ENCODE data around the gene APCDD1.
"Not testable (repeated sequence)": the region's sequence is repeated elsewhere in the genome, so short reads cannot be mapped to it uniquely, and the experiment has no call there.

Gene APCDD1

DNA sequence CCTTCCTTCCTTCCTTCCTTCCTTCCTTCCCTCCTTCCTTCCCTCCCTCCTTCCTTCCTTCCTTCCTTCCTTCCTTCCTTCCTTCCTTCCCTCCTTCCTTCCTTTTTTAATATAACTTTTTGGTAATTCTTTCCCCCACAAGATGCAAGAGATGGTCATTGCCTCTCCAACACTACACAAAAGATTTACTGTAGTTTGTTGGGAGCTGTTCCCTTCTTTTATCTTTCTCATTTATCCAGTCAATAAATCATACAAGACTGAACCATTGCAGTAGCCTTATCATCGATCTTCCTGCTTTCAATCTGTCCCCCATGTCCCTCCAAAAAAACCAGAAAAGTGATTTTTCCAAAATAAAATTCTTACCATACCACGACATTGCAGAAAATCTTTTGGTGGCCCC lies 8.2 kb downstream of the APCDD1 start:
- DNase-seq (ENCODE audit: low read depth in 2 of 2): no peak

- no peak for DNase-seq (ENCODE audit: low read depth in 2 of 2)
Measured at GRCh38 chr18:10463096-10463495, 8.7 kb downstream of the APCDD1 start.

DNA sequence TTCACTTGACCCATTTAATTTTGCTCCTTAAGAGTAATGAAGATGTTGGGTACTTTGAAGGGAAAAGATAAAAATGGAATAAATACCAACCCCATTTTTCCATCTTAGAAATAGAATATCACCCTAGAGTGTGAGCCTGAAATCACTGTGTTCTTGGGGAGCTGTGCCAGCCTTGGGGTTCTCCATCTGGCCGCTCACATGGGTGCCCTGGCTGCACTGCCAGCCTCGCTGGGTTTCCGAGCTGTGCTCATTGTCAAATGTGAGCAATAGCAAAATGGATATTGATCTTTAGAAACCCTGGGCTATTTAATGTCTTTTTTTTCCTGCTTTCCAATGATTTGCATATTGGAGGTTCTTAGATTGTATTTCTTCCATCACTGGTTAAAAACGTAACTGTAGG lies 9.3 kb downstream of the APCDD1 start:
- DNase-seq (ENCODE audit: low read depth in 2 of 2): no peak

- DNase-seq (ENCODE audit: low read depth in 2 of 2): not testable (repeated sequence)
Measured at GRCh38 chr18:10464161-10464648, 9.8 kb downstream of the APCDD1 start.

DNA sequence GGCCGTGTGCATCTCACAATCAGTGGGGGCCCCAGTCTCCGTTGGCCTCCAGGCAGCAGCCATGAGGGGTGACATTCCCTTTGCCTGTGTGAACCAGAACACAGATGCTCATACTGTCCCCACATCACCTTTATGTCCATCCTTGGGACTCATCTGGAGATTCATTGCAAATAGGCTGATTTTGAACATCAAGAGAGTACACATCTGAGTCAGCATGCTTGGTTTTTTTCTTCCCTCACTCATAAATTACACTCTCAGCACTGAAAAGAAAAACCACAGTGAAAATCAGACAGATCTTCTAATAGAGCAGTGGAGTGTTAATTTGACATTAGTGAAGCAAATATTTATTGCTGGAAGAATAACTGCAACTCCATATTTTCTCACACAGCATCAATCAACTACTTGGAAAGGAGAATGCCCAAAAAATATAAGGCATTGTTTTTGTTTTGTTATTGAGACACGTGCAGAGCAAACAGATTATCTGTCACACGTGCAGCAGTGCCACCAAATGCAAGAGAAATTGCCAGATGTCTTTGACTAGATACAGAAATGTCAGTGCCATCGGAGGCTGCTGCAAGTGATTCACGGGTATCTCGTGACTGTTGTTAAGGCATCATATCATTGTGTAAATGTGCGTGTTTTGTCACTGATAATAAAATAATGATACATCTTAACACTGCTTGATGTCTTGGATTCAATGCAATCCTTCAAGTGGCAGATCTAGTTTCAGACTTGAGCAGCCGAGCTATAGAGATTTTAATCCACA lies 10.9 kb downstream of the APCDD1 start:
- no peak for DNase-seq (ENCODE audit: low read depth in 2 of 2)

DNA sequence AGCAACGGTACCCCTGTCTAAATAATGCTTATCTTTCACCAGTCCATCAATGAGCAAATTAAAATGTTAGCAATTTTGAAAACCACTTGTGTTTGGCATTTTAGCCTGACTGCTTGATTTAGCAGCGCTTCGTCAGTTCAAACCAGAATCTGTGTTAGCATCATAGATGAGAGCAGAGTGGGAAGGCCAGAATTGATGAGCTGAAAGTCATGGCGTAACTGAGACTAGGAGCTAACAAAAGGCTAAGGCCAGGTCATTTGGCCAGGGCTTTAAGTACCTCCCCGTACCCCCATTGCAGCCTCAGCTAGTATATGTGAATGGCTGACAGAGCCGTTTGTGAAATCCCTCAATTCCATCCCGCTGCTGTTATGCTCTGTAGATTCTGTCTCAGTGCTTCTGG lies 16.0 kb downstream of the APCDD1 start:
- no peak for DNase-seq (ENCODE audit: low read depth in 2 of 2)

GRCh38 chr18:10471574-10471973 lies 17.1 kb downstream of the APCDD1 start:
- DNase-seq (ENCODE audit: low read depth in 2 of 2): no peak

GRCh38 chr18:10473132-10473531 lies 18.7 kb downstream of the APCDD1 start:
- no peak for DNase-seq (ENCODE audit: low read depth in 2 of 2)

DNA sequence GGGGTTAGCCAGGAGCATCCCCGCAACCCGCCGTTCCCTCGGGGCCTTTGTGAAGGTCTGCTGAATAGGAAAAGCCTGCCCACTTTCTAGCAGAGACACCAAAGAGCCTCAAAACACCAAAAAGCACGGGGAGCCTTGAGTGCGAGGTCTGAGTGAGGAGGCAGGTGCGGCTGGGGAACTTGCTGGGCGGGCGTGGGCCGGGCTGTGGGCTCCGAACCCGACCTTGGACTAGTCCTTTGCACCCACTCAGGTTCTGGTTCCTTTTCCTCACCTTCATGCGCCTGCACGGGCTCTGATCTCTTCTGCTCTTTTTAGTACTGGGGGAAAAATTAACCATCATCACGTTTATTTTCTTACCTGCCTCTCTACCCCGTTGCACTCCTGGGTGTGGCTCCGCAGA lies 19.9 kb downstream of the APCDD1 start:
- DNase-seq (ENCODE audit: low read depth in 2 of 2): no peak

GRCh38 chr18:10475276-10475653 lies 20.8 kb downstream of the APCDD1 start:
- DNase-seq (ENCODE audit: low read depth in 2 of 2): no peak

DNA sequence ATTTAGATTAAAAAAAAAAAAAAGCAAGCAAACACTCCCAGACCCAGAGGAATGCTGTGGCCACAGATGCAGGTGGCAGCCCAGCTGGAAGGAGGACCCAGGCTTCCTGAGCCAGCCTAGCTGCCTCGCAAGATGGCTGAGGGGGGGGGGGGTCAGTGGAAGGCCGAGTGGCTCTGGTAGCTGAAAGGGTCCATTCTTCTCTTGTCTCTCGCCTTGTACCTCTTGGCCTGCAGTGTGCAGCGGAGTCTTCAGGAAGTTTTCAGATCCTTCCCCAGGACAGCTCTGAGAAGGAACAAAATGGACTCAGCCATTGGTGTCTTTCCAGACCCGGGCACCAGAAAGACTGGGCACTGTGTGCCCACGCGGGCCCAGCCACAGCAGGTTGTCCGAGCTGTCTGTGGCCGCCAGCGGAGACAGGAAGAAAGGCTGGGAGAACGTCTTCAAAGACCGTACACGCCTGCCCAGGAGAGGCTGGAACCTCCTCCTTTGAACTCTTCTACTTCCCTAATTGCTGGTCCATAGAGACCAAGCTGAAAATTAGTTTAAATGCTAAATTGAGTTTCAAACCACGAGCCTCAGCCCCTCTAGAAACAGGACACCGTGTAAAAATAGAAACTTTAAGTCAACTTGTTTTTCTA lies 21.3 kb downstream of the APCDD1 start:
- no peak for DNase-seq (ENCODE audit: low read depth in 2 of 2)

DNA sequence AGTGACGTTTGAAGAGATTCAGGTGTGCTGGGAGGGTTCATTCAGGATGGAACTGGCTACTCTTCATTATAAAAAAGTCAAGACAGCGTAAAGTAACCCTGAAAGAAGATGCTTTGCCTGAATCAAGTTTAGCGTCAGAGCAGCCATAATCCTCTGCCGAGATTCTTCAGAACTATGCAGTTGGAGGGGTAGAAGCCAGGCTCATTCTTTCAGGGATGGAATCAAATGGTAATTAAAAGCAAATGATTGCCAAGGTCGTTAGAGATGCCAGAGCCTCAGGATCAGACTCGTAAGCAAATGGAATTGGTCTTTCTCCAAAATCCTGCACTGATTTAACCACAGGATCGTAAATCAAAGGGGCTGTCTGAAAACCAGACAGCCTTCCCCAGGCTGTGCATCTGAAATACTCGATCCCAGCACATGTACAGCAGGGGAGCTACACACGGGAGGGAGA lies 21.9 kb downstream of the APCDD1 start:
- no peak for DNase-seq (ENCODE audit: low read depth in 2 of 2)

GRCh38 chr18:10477121-10477862 lies 22.9 kb downstream of the APCDD1 start:
- DNase-seq (ENCODE audit: low read depth in 2 of 2): no peak

- no peak for DNase-seq (ENCODE audit: low read depth in 2 of 2)
Measured at GRCh38 chr18:10477863-10478260, 23.4 kb downstream of the APCDD1 start.

DNA sequence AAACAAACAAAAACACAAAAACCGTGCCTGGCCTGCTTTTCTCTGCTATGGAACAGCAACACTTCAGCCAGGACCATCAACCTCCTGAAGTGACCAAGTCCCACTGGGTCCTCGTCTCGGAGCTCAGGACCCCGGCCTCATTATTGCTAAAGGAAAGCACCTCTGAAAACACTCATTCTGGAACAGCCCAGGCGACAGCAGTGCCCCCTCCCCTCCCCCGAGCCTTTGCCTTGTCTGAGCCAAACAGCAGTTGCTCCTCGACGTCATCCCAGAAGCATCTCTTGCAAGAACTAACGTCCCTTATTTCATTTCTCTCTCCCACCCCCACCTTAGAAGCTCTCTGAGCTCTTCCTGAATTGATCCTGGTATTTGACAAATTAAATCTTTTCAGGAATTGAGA lies 27.4 kb downstream of the APCDD1 start:
- no peak for DNase-seq (ENCODE audit: low read depth in 2 of 2)

DNA sequence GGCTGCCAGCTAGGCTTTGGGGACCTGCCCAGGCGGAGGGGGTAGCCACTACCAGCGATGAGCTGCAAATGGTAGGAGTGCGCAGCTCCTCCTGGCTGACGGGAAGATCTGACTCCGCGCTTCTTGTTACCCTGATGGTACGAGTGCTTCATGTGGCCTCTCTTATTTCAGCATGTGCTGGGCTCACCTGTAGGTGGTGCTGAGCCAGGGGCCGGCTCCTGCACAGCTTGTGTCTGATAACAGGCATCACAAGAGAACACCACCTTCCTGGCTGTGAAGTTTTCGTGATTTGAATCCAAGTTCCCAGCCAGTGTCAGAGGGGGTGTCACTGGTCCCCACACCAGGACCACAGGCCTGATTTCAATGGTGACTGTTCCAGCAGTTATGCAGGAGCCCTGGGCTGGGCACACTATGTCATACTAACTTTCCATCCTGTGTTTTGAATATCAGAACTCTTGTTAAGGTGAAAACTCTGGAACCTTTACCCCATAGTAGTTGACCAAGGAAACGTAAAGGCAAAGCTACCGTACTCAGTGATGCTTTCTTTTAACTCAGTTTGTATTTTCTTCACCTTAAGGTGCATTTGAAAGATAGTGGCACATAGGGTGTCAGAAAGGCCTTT lies 28.0 kb downstream of the APCDD1 start:
- DNase-seq (ENCODE audit: low read depth in 2 of 2): no peak

GRCh38 chr18:10482985-10483949 lies 28.8 kb downstream of the APCDD1 start:
- DNase-seq (ENCODE audit: low read depth in 2 of 2): no peak

GRCh38 chr18:10485475-10485874 lies 31.0 kb downstream of the APCDD1 start:
- DNase-seq (ENCODE audit: low read depth in 2 of 2): no peak

GRCh38 chr18:10486362-10486761 lies 31.9 kb downstream of the APCDD1 start:
- no peak for DNase-seq (ENCODE audit: low read depth in 2 of 2)

GRCh38 chr18:10487154-10487553 lies 32.7 kb downstream of the APCDD1 start:
- no peak for DNase-seq (ENCODE audit: low read depth in 2 of 2)

DNA sequence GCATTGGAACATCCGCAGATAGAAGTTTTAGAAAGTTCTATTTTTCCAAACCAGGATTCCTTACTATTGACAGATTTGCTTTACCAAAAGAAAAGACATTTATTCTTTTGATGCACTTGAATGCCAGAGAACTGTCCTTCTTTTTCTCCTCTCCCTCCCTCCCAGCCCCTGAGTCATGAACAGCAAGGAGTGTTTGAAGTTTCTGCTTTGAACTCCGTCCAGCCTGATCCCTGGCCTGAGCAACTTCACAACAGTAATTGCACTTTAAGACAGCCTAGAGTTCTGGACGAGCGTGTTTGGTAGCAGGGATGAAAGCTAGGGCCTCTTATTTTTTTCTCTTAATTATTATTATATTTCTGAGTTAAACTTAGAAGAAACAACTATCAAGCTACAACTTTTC lies 33.6 kb downstream of the APCDD1 start:
- no peak for DNase-seq (ENCODE audit: low read depth in 2 of 2)
